ENCODE measurements around the gene RC3H2. TPM values are rescaled to one million over a fixed set of nuclear protein-coding genes. Genes with fewer than 3 reads are reported as not detected.

RC3H2 gene
- total RNA-seq, 4 donors from 2014 or later: 42.5 to 163 (median 54.7) TPM

- intact Hi-C loops (cut with DNase I; ENCODE audit: low total_unique reads): no loop called here
- H3K27ac ChIP-seq: no peak overlapping the region
- no peak for TF ChIP-seq CTCF (IDR thresholded peaks at IDR 0.05)
- TF ChIP-seq POLR2A (IDR thresholded peaks at IDR 0.05): no peak
- no peak for TF ChIP-seq EP300 (IDR thresholded peaks at IDR 0.05; ENCODE audit: low read depth)
- TF ChIP-seq POLR2AphosphoS5 (IDR thresholded peaks at IDR 0.05): no peak
- H3K4me1 ChIP-seq: peaks cover 7 to 27% (median 15%) of the 10 kb centered on the region in 4 donors
- H3K27me3 ChIP-seq: no peaks in the 10 kb centered on the region
- H3K36me3 ChIP-seq: peaks cover 0 to 15% (median 1%) of the 10 kb centered on the region in 4 donors
- in situ Hi-C loops (cut with MboI; ENCODE audit: low pct_ligation_motif_present in 1 of 4, low pct_unique_long_range_greater_than_20kb in 1 of 4, low sequenced_read_pairs in 3 of 4): no loop called here
- no peak overlapping the region for H3K4me3 ChIP-seq
- 40 to 80% methylated on average over 1 of the region's 1 CpG for WGBS, 2 donors (ENCODE audit: low coverage in 1 of 2)
- no peak for DNase-seq
- H3K9me3 ChIP-seq: no peaks in the 10 kb centered on the region
Measured at GRCh38 chr9:122936883-122937282, 31.7 kb upstream of the RC3H2 start.

- no peaks in the 10 kb centered on the region for H3K27me3 ChIP-seq
- TF ChIP-seq CTCF (IDR thresholded peaks at IDR 0.05): no peak
- TF ChIP-seq POLR2AphosphoS5 (IDR thresholded peaks at IDR 0.05): no peak
- no peak for TF ChIP-seq EP300 (IDR thresholded peaks at IDR 0.05; ENCODE audit: low read depth)
- TF ChIP-seq POLR2A (IDR thresholded peaks at IDR 0.05): no peak
- in situ Hi-C loops (cut with MboI; ENCODE audit: low pct_ligation_motif_present in 1 of 4, low pct_unique_long_range_greater_than_20kb in 1 of 4, low sequenced_read_pairs in 3 of 4) (no loop called here), intact Hi-C loops (cut with DNase I; ENCODE audit: low total_unique reads) (no loop called here)
- H3K4me3 ChIP-seq: no peak overlapping the region
- H3K36me3 ChIP-seq: peaks cover 0 to 15% (median 1%) of the 10 kb centered on the region in 4 donors
- DNase-seq: no peak
- H3K9me3 ChIP-seq: no peaks in the 10 kb centered on the region
- WGBS, 2 donors (ENCODE audit: low coverage in 1 of 2): 81 to 90% methylated on average over 5 of the region's 5 CpGs
- peaks cover 6 to 23% (median 11%) of the 10 kb centered on the region in 4 donors for H3K4me1 ChIP-seq
- H3K27ac ChIP-seq: no peak overlapping the region
Measured at GRCh38 chr9:122936464-122936863, 31.3 kb upstream of the RC3H2 start.

GRCh38 chr9:122931226-122932121, 26.3 kb upstream of the RC3H2 start, which contains the start of gene ZBTB26:
TSS of gene ZBTB26 (minus strand) at chr9:122931512. CDS start at chr9:122919934, 11,578 bp downstream.
- Histone ChIP-seq H3K4me3 (peak within 1 kb of the TSS; percentile 85 to 95 (median 89)), H3K27ac (peak within 1 kb of the TSS; percentile 87 to 92 (median 90)), H3K4me1 (peaks cover 6 to 35% (median 23%) of the 10 kb centered on the region in 4 donors), H3K9me3 (no peaks in the 10 kb centered on the region), H3K27me3 (no peaks in the 10 kb centered on the region), H3K36me3 (peaks cover 0 to 3% (median 0%) of the 10 kb centered on the region in 4 donors)
- peak; percentile 96 for DNase-seq
- intact Hi-C loops (cut with DNase I; ENCODE audit: low total_unique reads): no loop called here
- in situ Hi-C loops (cut with MboI; ENCODE audit: low pct_ligation_motif_present in 1 of 4, low pct_unique_long_range_greater_than_20kb in 1 of 4, low sequenced_read_pairs in 3 of 4): no loop called here
- TF ChIP-seq POLR2A (IDR thresholded peaks at IDR 0.05): peak; percentile 68
- peak; percentile 61 to 81 (median 63) for TF ChIP-seq POLR2AphosphoS5 (IDR thresholded peaks at IDR 0.05)
- no peak for TF ChIP-seq CTCF (IDR thresholded peaks at IDR 0.05)
- 0% methylated on average over 2 to 47 of the region's 51 CpGs for WGBS, 2 donors (ENCODE audit: low coverage in 1 of 2)

GRCh38 chr9:122930541-122931225, 25.5 kb upstream of the RC3H2 start:
- in situ Hi-C loops (cut with MboI; ENCODE audit: low pct_ligation_motif_present in 1 of 4, low pct_unique_long_range_greater_than_20kb in 1 of 4, low sequenced_read_pairs in 3 of 4) (no loop called here), intact Hi-C loops (cut with DNase I; ENCODE audit: low total_unique reads) (no loop called here)
- 28 to 38% methylated on average over 5 to 10 of the region's 10 CpGs for WGBS, 2 donors (ENCODE audit: low coverage in 1 of 2)
- H3K4me3 ChIP-seq: peak overlapping the region; percentile 85 to 95 (median 89)
- peaks cover 6 to 35% (median 23%) of the 10 kb centered on the region in 4 donors for H3K4me1 ChIP-seq
- no peaks in the 10 kb centered on the region for H3K36me3 ChIP-seq
- no peaks in the 10 kb centered on the region for H3K27me3 ChIP-seq
- no peaks in the 10 kb centered on the region for H3K9me3 ChIP-seq
- peak overlapping the region; percentile 87 to 92 (median 90) for H3K27ac ChIP-seq
- TF ChIP-seq POLR2A (IDR thresholded peaks at IDR 0.05): no peak
- no peak for TF ChIP-seq POLR2AphosphoS5 (IDR thresholded peaks at IDR 0.05)
- no peak for TF ChIP-seq EP300 (IDR thresholded peaks at IDR 0.05; ENCODE audit: low read depth)
- TF ChIP-seq CTCF (IDR thresholded peaks at IDR 0.05): no peak
- no peak for DNase-seq

Measured in transverse colon (tissue), 4 donors.